Stomach smooth muscle (tissue), 2 donors: ENCODE measurements around the gene VASP.

Experiments
- H3K27ac ChIP-seq: one replicate; pipeline ENCODE4 v1.7.0; 2013; ENCODE audit warnings: mild to moderate bottlenecking, low read length, inconsistent platforms
- H3K27me3 ChIP-seq, 2 donors: one replicate each; pipeline ENCODE4 v1.7.0; 2013; ENCODE audit warnings: low read length in 2 of 2; ENCODE audit not compliant: insufficient read depth in 2 of 2, control insufficient read depth in 1 of 2
- H3K36me3 ChIP-seq, 2 donors: one replicate each; pipeline ENCODE4 v1.7.0; 2013; ENCODE audit warnings: low read length in 2 of 2; ENCODE audit not compliant: control insufficient read depth in 2 of 2, insufficient read depth in 2 of 2
- H3K4me1 ChIP-seq: one replicate; pipeline ENCODE4 v1.7.0; 2013; ENCODE audit warnings: low read length; ENCODE audit not compliant: control insufficient read depth, insufficient read depth
- H3K4me3 ChIP-seq, 2 donors: one replicate each; pipeline ENCODE4 v1.7.0; 2013; ENCODE audit warnings: low read length in 2 of 2
- H3K9ac ChIP-seq, 2 donors: one replicate each; pipeline ENCODE4 v1.7.0; 2013; ENCODE audit warnings: low read length in 2 of 2, mild to moderate bottlenecking in 1 of 2
- H3K9me3 ChIP-seq, 2 donors: one replicate each; pipeline ENCODE4 v1.7.0; 2013; ENCODE audit warnings: low read length in 2 of 2; ENCODE audit not compliant: control insufficient read depth in 2 of 2
- donor health status: healthy.
- donor health status: Pancreatic carcinoma.

The VASP gene

DNA sequence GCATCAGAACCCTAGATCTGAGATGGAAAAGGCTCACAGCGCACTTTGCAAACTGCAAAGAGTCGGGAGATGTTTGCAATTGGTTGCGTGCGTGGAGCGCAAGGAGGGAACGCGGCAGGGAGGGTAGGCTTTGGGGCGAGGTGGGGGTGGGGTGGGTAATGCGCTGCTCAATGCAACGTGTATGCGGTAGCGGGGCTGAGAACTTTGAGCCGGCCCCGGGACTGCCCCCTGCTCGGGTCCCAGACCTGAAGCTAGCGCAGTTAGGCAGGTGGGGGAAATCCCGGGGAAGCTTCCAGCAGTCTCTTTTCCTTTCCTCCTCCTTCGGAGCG, 38.5 kb upstream of the VASP start:
- H3K9me3 ChIP-seq, result no peaks in the 10 kb centered on the region
- H3K36me3 ChIP-seq, result peaks cover 0 to 24% of the 10 kb centered on the region in 2 donors
- H3K27ac ChIP-seq, result peak overlapping the region; percentile 96
- peaks cover 32% of the 10 kb centered on the region for H3K4me1 ChIP-seq
- peak overlapping the region; percentile 96 to 98 for H3K4me3 ChIP-seq
- no peaks in the 10 kb centered on the region for H3K27me3 ChIP-seq
- peak overlapping the region; percentile 80 to 91 for H3K9ac ChIP-seq

GRCh38 chr19:45469132-45469944, 37.9 kb upstream of the VASP start:
- H3K4me3 ChIP-seq, result peak overlapping the region; percentile 96 to 98
- no peaks in the 10 kb centered on the region for H3K9me3 ChIP-seq
- peaks cover 0 to 24% of the 10 kb centered on the region in 2 donors for H3K36me3 ChIP-seq
- H3K9ac ChIP-seq, result peak overlapping the region; percentile 91 to 94
- H3K4me1 ChIP-seq, result peaks cover 32% of the 10 kb centered on the region
- no peaks in the 10 kb centered on the region for H3K27me3 ChIP-seq
- H3K27ac ChIP-seq, result peak overlapping the region; percentile 96

DNA sequence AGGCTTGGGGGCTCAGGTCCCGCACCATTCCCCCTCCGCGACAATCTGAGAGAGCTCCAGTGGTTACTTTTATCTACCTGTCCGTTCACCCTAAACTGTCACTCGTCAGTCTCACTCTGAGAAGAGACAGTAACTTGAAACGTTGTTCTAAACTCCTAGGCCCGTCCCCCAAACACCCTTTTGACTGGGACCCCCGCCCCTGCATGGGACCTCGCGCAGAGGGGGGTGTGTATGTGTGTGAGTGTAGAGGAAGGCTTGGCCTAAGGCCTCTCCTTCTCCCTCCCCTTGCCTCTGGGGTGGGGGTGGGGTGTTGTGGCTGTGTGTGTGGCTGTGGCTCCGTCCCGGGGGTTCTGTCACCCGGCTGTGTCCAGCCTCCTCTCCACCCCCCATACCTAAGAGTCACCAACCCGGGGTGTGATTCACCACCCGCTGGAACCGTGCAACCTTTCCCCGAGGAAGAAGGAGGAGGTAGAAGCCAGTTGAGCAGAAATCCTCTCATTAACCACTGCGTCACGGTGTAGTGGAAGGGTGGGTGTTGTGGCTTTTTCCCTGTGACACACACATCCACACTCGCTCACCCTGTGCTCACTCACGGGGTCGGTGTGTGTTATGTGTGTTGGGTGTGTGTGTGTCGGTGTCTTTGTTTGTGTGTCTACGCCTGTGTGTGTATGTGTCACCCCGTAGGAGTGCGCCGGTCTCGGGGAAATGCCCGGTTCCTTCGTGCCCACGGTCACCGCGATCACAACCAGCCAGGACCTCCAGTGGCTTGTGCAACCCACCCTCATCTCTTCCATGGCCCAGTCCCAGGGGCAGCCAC, 37.1 kb upstream of the VASP start:
- peaks cover 32% of the 10 kb centered on the region for H3K4me1 ChIP-seq
- H3K9ac ChIP-seq, result peak overlapping the region; percentile 91 to 94
- peak overlapping the region; percentile 96 to 98 for H3K4me3 ChIP-seq

GRCh38 chr19:45470762-45471081, 36.6 kb upstream of the VASP start:
- Histone ChIP-seq H3K4me3 (peak overlapping the region in 1 of 2 donors; percentile 98), H3K27ac (peak overlapping the region; percentile 96), H3K9ac (peak overlapping the region in 1 of 2 donors; percentile 91), H3K36me3 (peaks cover 0 to 24% of the 10 kb centered on the region in 2 donors), H3K27me3 (no peaks in the 10 kb centered on the region), H3K4me1 (peaks cover 32% of the 10 kb centered on the region), H3K9me3 (no peaks in the 10 kb centered on the region)

More for the DNA sequence above, 37.1 kb upstream of the VASP start:
- Histone ChIP-seq H3K27me3 (no peaks in the 10 kb centered on the region), H3K36me3 (peaks cover 0 to 24% of the 10 kb centered on the region in 2 donors), H3K27ac (peak overlapping the region; percentile 96), H3K9me3 (no peaks in the 10 kb centered on the region)

- no peaks in the 10 kb centered on the region for H3K27me3 ChIP-seq
- H3K27ac ChIP-seq, result no peak overlapping the region
- H3K4me1 ChIP-seq, result peaks cover 32% of the 10 kb centered on the region
- H3K36me3 ChIP-seq, result peaks cover 0 to 24% of the 10 kb centered on the region in 2 donors
- peak overlapping the region in 1 of 2 donors; percentile 1 for H3K9ac ChIP-seq
- peak overlapping the region in 1 of 2 donors; percentile 15 for H3K4me3 ChIP-seq
- no peaks in the 10 kb centered on the region for H3K9me3 ChIP-seq
These were observed 36.0 kb upstream of the VASP start for GRCh38 chr19:45471111-45471930.

GRCh38 chr19:45471931-45472562, 35.2 kb upstream of the VASP start:
- peak overlapping the region in 1 of 2 donors; percentile 15 for H3K4me3 ChIP-seq
- no peak overlapping the region for H3K9ac ChIP-seq

GRCh38 chr19:45472563-45473366, 34.5 kb upstream of the VASP start:
- Histone ChIP-seq H3K27me3 (no peaks in the 10 kb centered on the region), H3K27ac (no peak overlapping the region), H3K36me3 (peaks cover 0 to 24% of the 10 kb centered on the region in 2 donors), H3K4me3 (no peak overlapping the region), H3K9me3 (no peaks in the 10 kb centered on the region), H3K4me1 (peaks cover 28% of the 10 kb centered on the region), H3K9ac (no peak overlapping the region)

More at GRCh38 chr19:45471931-45472562, 35.2 kb upstream of the VASP start:
- H3K4me1 ChIP-seq, result peaks cover 29% of the 10 kb centered on the region
- no peaks in the 10 kb centered on the region for H3K27me3 ChIP-seq
- no peak overlapping the region for H3K27ac ChIP-seq
- peaks cover 0 to 24% of the 10 kb centered on the region in 2 donors for H3K36me3 ChIP-seq
- no peaks in the 10 kb centered on the region for H3K9me3 ChIP-seq

DNA sequence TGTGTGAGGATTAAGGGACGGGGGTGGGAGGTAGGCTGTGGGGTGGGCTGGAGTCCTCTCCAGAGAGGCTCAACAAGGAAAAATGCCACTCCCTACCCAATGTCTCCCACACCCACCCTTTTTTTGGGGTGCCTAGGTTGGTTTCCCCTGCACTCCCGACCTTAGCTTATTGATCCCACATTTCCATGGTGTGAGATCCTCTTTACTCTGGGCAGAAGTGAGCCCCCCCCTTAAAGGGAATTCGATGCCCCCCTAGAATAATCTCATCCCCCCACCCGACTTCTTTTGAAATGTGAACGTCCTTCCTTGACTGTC, 34.0 kb upstream of the VASP start:
- peaks cover 0 to 24% of the 10 kb centered on the region in 2 donors for H3K36me3 ChIP-seq
- H3K27me3 ChIP-seq, result no peaks in the 10 kb centered on the region
- no peaks in the 10 kb centered on the region for H3K9me3 ChIP-seq
- H3K4me1 ChIP-seq, result peaks cover 29% of the 10 kb centered on the region
- no peak overlapping the region for H3K4me3 ChIP-seq
- H3K27ac ChIP-seq, result no peak overlapping the region
- H3K9ac ChIP-seq, result no peak overlapping the region

GRCh38 chr19:45473682-45474605, 33.3 kb upstream of the VASP start:
- H3K4me1 ChIP-seq, result peaks cover 28% of the 10 kb centered on the region
- no peak overlapping the region for H3K4me3 ChIP-seq

More at GRCh38 chr19:45473682-45474605, 33.3 kb upstream of the VASP start:
- Histone ChIP-seq H3K27ac (no peak overlapping the region), H3K9ac (no peak overlapping the region), H3K27me3 (no peaks in the 10 kb centered on the region), H3K36me3 (peaks cover 0 to 24% of the 10 kb centered on the region in 2 donors), H3K9me3 (no peaks in the 10 kb centered on the region)
